ENCODE measurements around the gene DDX49. TPM values are rescaled to one million over a fixed set of nuclear protein-coding genes. Genes with fewer than 3 reads are reported as not detected.
A peak's percentile ranks its signal among the peaks of the same experiment; 100 is the strongest.

Gene DDX49
- polyA plus RNA-seq, 3 donors, result 48.3 to 61.6 (median 57.4) TPM

- peak; percentile 74 for DNase-seq
Observed at GRCh38 chr19:18967358-18968146, 48.0 kb downstream of the DDX49 start.

GRCh38 chr19:18969931-18970659, 50.6 kb downstream of the DDX49 start:
- no peak for DNase-seq

- no peak for DNase-seq
Observed at GRCh38 chr19:18972301-18972811, 52.8 kb downstream of the DDX49 start.

DNA sequence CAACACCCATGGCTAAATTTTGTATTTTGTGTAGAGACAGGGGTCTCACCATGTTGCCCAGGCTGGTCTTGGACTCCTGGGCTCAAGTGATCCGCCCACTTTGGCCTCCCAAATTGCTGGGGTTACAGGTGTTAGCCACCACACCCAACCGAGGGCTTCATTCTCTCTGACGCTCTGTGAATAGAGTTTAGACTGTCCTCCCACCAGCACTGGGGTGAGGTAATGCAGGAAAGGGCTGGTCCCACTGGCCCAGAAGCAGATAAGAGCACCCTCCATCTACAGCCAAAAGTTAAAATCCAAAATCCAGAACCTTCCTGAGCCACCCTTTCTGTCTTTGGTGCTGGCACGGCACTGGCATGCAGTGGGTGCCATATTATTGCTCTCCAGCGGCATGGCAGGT, 53.3 kb downstream of the DDX49 start:
- DNase-seq, result no peak

- DNase-seq, result no peak
Observed at GRCh38 chr19:18975011-18975410, 55.5 kb downstream of the DDX49 start.

DNA sequence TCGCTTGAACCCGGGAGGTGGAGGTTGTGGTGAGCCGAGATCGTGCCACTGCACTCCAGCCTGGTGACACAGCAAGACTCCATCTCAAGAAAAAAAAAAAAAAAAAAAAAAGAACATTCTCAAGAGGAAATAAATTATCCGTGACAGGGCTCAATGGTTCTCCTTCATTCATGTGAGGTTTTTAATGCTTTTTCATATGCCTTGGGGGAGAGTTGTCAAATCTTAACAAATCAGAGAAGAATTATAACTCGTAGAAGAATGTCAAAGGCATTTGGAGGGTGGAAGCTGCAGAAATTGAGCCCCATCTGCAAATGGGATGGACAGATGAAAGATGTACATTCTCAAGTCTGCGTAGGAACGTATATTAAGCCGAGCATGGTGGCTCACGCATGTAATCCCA, 56.4 kb downstream of the DDX49 start:
- DNase-seq, result no peak

Other genes with a start within 250 kb of the DDX49 start
- 10 to 100 TPM; 23.2 to 30.1 (median 23.7) TPM for gene CRTC1, start 236.0 kb upstream of the DDX49 start, polyA plus RNA-seq (ENCODE audit: insufficient read length in 3 of 3)
- under 1 TPM; 0.10 to 0.56 (median 0.22) TPM for gene COMP, start 128.4 kb upstream of the DDX49 start, polyA plus RNA-seq (ENCODE audit: insufficient read length in 3 of 3)
- 10 to 100 TPM; 54.6 to 66.1 (median 63.8) TPM for gene UPF1, start 87.8 kb upstream of the DDX49 start, polyA plus RNA-seq (ENCODE audit: insufficient read length in 3 of 3)
- 1 to 10 TPM; 6.2 to 7.8 (median 7.1) TPM for gene CERS1, start 23.6 kb upstream of the DDX49 start, polyA plus RNA-seq (ENCODE audit: insufficient read length in 3 of 3)
- 100 to 1,000 TPM; 118 to 145 (median 140) TPM for gene COPE, start 328 bp upstream of the DDX49 start, polyA plus RNA-seq (ENCODE audit: insufficient read length in 3 of 3)
- 10 to 100 TPM; 56.2 to 72.4 (median 72.1) TPM for gene HOMER3, start 21.5 kb downstream of the DDX49 start, polyA plus RNA-seq (ENCODE audit: insufficient read length in 3 of 3)
- gene SUGP2, start 113.8 kb downstream of the DDX49 start, polyA plus RNA-seq (ENCODE audit: insufficient read length in 3 of 3), result 100 to 1,000 TPM in 2 of 3 donors, 10 to 100 TPM in 1; 71.5 to 127 (median 121) TPM
- 10 to 100 TPM; 34.7 to 41.6 (median 40.8) TPM for gene ARMC6, start 113.9 kb downstream of the DDX49 start, polyA plus RNA-seq (ENCODE audit: insufficient read length in 3 of 3)
- gene SLC25A42, start 144.3 kb downstream of the DDX49 start, polyA plus RNA-seq (ENCODE audit: insufficient read length in 3 of 3), result 10 to 100 TPM; 22.3 to 26.8 (median 22.9) TPM
- 10 to 100 TPM; 39.3 to 45.5 (median 39.5) TPM for gene TMEM161A, start 218.8 kb downstream of the DDX49 start, polyA plus RNA-seq (ENCODE audit: insufficient read length in 3 of 3)